OCI-M1 (cell line): ENCODE results near the gene OGFOD1.
A peak's percentile ranks its signal among the peaks of the same experiment; 100 is the strongest.
"Not testable (repeated sequence)": the region's sequence is repeated elsewhere in the genome, so short reads cannot be mapped to it uniquely, and the experiment has no call there.

ENCODE experiments used
- DNase-seq: peaks from one replicate; lab custom pipeline; 2025; lab: John Stamatoyannopoulos, UW

OGFOD1 gene

DNA sequence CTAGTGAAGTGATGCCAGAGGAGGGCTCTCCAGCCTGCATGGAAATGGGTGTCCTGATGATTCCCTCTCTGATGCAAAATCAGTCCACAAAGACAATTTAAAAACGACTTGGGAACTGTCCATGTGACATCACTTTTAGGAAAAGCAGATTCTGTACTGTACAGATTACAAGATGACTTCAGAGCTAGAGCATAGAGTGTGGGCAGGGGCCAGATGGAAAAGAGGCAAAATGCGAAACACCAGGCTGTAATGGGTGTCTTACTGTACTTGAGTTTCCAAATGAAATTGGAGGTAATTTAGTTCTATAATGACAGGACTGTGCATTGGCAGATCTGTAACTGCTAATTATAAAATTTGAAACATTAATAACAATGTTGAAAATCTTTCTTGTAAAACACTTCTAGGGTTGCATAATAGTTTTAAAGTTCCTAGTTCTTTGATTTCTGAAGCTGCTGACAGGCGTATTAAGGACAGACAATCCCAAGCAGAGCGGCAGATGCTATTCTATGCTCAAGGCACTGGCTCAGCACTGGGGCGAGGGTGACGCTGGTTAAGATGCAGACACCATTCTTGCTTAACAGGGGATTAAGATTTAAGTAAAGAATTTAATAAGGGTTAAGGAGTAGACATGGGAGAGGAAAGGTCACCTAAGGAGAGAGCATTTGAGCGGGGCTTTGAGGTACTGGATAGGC, 29.6 kb downstream of the OGFOD1 start:
- no peak for DNase-seq

DNA sequence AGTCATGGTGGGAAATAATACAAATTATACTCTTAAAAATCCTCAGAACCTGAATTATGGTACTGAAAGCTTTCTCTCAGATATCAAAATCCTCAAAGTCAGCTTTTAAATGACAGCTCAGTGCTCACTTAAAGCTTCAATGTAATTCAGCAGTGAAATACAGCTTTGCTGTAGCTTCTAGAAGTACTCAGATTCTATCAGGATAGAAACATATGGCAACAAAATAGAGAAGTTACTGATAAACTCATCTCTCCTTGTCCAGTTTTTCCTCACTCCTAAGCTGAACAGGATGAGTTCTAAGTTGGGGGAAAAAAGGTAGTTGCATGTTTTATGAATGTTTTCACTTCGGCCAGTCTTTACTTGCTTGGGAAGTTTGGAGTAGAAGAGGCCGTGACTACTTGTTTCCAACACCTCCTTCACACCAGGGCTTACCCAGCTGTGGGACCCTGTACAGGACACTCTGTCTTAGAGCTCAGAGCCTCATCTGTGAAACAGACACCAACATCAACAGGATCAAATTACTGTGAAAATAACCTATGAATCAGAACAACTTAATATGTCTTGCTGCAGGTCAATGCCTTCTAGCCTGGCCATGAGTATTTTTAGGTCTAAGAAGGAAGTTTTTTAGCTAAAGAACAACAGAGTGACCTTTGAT, 30.2 kb downstream of the OGFOD1 start:
- peak; percentile 53 for DNase-seq

- no peak for DNase-seq
Observed at GRCh38 chr16:56482683-56483236, 31.4 kb downstream of the OGFOD1 start.

DNA sequence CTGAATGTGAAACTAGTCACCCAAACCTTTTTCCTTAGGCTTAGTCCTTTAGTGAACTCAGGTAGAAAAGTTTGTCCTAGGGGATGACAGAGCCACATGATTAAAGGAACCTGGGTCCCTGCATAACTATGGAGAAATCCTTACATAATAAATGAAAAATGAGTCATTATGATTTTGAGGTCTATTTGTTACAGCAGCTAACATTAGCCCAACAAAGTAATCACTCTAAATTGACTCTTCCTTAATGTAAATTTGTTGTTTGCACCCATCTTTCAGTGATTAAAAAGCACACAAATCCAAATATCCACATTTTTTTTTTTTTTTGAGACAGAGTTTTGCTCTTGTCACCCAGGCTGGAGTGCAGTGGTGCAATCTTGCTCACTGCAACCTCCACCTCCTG, 32.0 kb downstream of the OGFOD1 start:
- no peak for DNase-seq

GRCh38 chr16:56488035-56488434, 36.7 kb downstream of the OGFOD1 start:
- DNase-seq = no peak

- DNase-seq = not testable (repeated sequence)
Observed at GRCh38 chr16:56488868-56489267, 37.5 kb downstream of the OGFOD1 start.

DNA sequence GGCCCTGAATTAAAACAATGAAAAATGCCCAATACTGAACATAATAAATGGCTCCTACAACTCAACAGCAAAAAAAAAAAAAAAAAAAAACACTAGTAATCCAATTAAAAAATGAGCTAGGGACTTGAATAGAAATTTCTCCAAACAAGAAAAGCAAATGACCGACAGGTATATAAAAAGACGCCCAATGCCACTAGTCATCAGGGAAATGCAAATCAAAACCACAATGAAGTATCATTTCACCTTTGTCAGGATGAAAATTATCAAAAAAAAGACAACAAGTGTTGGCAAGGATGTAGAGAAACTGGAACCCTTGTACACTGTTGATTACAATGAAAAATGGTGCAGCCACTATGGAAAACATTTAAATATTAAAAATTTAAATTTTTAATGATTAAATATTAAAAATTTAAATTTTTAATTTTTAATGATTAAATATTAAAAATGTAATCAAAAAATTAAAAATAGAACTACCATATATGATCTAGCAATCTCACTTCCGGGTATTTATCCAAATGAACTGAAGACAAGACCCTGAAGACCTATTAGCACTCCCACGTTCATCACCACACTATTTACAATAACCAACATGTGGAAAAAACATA, 40.4 kb downstream of the OGFOD1 start:
- DNase-seq = no peak

DNA sequence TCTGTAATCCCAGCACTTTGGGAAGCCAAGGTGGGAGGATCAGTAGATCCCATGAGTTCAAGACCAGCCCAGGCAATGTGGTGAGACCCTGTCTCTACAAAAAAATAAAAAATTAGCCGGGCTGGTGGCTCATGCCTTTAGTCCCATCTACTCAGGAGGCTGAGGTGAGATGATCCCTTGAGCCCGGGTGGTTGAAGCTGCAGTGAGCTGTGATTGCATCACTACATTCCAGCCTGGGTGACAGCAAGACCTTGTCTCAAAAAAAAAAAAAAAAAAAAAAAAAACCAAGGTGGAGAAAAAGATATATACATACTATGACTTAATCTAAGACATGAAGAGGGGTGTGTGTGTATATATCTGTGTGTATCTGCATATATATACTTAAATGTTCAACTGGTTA, 41.8 kb downstream of the OGFOD1 start:
- DNase-seq = no peak

DNA sequence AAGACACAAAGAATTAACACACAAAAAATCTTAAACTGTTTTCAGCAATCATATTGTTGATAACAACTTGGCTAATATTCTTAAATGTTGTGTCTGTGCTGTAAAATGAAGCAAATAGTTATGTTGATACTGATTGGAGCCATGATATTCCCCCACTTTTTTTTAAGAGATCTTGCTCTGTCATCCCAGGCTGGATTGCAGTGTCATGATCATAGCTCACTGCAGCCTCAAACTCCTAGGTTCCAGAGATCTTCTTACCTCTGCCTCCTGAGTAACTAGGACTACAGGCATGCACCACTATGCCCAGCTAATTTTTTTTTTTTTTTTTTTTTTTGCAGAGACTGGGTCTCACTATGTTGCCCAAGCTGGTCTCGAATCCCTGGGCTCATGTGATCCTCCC, 42.5 kb downstream of the OGFOD1 start:
- DNase-seq = no peak

DNA sequence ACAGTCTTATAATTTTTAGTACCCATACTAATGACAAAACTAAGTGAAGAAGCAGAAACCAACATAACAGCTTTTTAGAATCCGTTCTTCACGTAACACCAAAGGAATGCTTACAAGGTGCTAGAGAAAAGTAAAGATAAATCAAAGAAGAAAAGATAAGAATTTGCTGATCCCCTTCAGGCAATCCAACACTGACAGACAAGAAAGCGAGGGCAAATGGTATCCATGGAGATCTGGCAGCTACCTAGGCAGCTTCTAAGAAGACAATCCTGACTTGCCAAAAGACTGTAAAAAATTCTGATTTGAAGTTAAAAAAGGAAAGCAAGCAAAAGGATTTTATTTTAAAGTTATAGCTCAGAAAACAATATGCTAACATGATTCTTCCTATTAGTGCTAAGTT, 53.8 kb downstream of the OGFOD1 start:
- DNase-seq = no peak

DNA sequence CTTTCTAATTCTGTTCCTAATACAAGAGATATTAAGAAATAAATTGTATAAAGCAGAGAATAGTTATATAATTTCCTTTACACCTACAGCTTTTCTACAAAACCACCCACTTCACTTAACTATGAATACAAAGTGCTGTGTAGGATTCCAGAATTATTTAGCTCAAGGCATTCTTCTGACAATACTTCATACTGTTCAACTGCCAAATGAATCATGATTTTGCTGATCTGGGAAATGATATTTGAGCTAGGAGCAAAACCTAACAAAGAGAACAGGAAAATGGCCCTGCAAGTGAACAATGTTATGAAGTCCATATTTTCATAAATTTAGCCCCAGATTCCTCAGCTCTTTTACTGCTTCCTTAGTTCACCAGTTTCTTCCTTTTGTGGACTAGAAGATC, 55.6 kb downstream of the OGFOD1 start:
- DNase-seq = no peak

DNA sequence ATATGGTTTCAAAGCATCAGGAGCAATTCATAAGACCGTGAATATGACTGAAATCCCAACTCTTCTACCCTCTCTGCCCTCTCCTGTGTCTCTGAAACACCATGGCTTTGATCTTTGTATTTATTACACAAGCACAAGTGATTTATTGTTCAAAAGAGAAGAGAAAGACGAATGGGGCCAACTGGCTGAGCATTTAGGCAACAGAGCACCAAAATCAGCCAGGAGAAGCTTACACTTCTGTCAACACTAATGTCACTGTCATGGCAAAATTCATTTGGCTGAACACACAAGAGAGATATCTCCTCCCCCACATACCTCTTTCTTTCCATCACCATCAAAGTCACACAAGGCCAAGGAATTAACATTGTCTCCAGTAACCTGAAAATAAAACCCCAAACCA, 59.2 kb downstream of the OGFOD1 start:
- DNase-seq = no peak

GRCh38 chr16:56512025-56512424, 60.7 kb downstream of the OGFOD1 start:
- DNase-seq = no peak

DNA sequence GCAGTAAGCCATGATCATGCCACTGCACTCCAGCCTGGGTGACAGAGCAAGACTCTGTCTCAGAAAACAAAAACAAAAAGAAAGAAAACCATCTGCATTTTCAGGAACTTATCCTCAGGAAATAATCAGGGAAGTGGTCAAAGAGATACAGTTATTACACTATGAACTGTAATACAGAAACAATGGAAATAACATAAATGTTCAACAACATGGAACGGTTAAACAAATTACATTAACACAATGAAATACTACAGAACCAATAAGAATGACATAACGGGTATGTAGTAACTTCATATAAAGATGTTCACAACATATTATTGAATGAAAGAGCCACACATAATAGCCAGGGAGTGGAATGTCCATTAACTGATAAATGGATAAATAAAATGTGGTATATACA, 61.7 kb downstream of the OGFOD1 start:
- DNase-seq = no peak

DNA sequence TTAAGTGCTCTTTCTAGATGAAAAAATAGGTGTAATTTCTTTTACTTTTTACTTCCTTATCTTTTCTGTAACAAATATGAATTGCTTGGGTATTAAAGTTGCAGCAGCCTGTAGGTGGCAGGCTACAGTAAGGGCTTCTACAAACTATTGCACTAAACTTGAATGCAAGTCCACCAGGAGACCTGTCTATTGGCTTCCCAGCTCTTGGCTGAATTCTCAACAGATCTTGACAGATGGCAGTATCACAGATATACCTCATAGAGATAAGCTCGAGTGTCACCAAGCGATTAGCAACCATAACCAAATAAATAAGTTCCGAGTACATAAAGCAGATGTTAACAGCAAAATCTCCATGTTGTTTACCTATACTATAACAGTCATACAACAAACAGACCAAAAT, 62.6 kb downstream of the OGFOD1 start:
- DNase-seq = peak; percentile 79

GRCh38 chr16:56514845-56515244, 63.5 kb downstream of the OGFOD1 start:
- DNase-seq = no peak

- DNase-seq = no peak
Observed at GRCh38 chr16:56515665-56516064, 64.3 kb downstream of the OGFOD1 start.

GRCh38 chr16:56517206-56517605, 65.9 kb downstream of the OGFOD1 start:
- no peak for DNase-seq

- no peak for DNase-seq
Observed at GRCh38 chr16:56518425-56518824, 67.1 kb downstream of the OGFOD1 start.

DNA sequence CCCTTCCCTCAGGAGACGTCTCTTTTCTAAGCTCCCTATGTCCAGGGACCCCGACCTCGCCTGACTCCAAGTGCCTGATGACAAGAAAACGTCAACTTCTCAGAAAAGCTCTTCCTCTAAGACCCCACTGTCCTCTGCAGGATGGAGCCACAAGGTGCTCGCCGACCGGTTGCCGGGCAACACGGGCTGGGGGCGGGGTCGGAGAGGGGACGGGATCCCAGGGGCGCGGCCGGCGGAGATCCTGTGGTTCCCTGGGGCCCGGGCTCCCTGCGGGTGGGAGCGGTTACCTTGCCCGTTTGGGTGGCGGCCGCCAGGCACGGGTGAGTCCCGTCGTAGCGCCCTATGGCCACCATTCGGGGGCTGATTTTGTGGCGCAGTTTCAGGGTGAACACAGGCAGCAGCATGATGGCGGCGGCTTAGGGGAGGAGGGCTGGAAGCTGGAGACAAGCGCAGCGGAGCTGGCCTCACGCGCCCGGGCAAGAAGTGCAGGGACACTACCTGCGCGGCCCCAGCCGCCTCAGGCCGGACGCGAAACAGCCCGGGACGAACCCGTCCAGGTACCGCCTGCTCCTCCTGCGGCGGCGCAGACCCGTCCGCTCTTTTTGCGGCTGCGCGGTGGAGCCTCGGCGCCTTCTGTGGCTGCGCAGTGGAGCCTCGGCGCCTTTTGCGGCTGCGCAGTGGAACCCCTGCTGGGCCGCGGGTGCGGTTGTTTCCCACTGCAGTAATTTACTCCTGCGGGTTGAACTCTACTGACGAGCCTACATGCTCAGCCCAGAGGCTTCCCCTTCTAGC, 68.3 kb downstream of the OGFOD1 start, which contains the start of gene BBS2:
BBS2 (minus strand) TSS at position 566 of the 792 bp plus-strand sequence; CDS start at position 404, 162 bp downstream.
- DNase-seq = peak; percentile 85

- DNase-seq = no peak
Observed at GRCh38 chr16:56520251-56520577, 68.9 kb downstream of the OGFOD1 start.

DNA sequence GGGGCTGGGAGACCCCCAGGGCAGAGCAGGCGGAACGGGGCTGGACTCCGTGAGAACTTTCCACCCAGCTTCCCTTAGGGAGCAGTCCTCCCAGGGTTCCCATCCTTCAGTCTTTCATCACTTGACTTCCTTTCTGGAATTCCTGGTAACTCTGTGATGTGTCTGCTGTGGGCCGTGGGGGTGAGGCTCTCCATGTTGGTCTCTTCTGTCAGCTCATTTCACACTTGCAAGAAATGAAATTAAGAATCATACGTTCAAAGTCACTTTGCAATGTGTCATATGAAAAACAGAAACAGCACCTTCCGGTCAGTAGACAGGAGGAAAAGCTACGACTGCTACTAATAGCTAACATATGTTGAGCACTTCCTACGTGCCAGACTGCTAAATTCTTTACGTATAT, 73.9 kb downstream of the OGFOD1 start:
- DNase-seq = no peak
